NCI-H2227 (cell line): Measurements from ENCODE around the gene WDR33.
"Not testable (repeated sequence)": the region's sequence is repeated elsewhere in the genome, so short reads cannot be mapped to it uniquely, and the experiment has no call there.

ENCODE experiments used
- DNase-seq: peaks from one replicate; lab custom pipeline; 2025; ENCODE audit not compliant: unreplicated experiment; lab: John Stamatoyannopoulos, UW

WDR33 gene

DNA sequence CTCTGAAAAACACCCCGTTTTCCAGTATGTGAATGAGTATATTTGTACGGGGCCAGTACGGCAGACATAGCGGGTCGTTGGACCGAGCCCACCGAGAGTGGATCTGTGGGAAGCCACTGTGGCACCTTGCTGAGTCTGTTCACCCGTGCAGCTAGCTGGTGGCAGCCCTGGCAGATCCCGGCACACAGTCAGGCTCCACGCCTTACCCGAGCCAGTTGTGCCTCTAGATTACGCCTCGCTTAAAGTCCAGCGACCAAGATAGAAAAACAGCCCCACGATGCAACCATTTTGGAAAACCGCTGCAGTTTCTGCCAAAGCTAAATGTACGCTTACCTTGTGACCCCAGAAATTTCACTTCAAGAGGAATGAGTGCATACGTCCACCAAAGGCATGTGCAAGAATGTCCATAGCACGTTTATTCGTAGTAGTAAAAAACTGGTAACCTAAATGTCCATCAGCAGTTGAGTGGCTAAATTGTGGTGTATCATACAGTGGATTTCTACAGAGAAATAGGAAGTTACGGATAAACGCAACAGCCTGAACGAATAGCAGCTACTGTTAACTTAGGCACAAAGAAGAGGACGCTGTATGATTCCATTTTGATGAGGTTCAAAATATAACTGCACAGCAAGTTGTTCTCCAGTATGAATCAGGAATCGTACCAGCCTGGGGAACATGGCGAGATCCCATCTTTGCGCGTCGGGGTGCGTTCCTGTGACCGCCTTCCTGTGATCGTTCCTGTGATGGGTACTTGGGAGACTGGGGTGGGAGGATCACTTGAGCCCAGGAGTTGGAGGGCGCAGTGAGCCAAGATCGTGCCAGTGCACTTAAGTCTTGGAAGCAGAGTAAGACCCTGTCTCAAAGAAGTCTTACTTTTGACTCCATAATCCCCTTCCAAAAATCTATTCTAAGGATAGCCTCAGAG, 688 bp upstream of the WDR33 start:
- peak; percentile 80 for DNase-seq

DNA sequence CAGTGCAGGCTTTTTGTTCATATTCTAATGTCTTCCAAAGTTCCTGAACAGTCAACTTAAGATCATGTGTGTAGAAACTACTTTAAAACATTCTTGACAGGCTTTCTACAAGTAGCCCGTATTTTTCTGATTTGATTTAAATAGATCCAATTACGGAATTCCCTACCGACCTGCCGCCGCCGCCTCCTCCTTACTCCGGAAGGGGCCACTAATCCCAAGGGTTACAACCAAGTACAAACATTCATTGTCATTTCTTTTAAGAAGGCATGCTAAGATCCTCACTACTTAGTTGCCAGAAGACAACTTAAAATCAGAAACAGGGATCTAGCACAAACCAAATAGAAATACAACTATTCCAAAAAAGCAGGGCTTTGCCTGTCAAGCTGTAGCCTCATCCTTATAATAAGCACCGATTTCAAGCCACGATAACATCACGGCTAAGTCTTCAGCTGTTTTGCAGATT, 784 bp downstream of the WDR33 start:
- no peak for DNase-seq

DNA sequence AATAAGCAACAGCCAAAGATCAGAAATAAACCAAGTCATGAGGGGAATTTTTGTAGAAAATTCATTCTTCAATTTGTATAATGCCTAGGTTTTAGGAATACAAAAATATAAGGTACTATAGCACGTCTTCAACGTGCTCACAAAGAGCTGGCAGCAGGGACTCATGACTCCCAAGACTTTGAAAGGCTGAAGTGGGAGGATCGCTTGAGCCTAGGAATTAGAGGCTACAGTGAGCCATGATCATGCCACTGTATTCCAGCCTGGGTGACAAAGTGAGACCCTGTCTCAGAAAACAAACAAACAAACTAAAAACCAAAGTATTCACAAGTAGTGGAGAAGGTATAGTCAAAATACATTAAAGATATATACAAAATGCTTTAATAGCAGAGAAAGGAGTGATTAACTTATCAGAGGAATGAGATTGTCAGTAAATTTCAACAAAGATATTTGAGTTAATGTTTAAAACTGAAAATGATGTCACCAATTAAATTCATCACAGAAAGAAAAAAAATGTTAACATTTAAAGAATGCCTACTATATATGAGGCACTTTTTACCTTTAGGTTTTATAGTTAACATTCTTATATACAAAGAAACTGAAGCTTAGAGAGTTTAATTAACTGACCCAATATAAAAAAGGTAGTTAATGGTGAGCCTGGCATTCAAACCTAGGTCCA, 3.2 kb downstream of the WDR33 start:
- DNase-seq, result no peak

DNA sequence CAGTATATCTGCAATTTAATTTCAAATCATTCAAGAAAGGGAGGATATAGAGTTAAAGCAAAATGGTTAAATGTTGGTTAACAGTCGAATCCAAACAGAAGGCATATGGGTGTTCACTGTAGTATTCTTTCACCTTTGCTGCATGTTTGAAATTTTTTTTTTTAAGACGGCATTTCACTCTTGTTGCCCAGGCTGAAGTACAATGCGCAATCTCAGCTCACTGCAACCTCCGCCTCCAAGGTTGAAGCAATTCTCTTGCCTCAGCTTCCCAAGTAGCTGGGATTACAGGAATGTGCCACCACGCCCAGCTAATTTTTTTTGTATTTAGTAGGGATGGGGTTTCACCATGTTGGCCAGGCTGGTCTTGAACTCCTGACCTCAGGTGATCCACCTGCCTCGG, 4.1 kb downstream of the WDR33 start:
- DNase-seq, result not testable (repeated sequence)

DNA sequence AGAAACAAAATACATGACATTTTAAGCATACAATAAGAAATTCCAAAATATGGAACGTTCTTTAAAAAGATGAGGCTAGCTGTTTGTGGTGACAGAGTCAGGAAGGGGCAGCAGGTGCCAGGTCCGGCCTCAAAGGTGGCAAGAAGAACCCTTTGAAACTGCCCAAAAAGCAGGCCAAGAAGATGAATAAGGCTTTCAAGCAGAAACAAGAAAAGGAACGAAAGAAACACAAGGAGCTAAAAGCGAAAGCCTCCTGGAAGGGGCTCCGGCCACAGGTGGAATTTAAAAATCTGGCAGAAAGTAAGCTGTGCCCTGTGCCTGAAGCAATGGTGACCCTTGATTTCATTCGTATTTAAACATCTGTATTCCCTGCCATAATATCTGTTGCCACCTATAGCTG, 5.5 kb downstream of the WDR33 start:
- no peak for DNase-seq

DNA sequence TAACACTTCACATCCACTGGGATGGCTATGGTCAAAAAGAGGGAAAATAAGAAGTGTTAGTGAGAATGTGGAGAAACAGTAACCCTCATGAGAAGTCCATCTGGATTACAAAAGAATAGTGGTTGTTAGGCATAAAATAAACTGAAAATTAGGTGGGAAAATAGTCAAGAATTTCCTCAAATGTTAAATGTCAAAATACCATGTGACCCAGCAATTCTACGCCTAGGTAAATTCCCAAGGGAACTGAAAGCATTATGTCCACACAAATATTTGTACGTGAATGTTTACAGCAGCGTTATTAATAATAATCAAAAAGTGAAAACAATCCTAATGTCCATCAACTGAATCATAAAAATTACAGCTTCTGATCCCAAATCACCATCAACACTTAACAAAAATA, 11.0 kb downstream of the WDR33 start:
- no peak for DNase-seq

DNA sequence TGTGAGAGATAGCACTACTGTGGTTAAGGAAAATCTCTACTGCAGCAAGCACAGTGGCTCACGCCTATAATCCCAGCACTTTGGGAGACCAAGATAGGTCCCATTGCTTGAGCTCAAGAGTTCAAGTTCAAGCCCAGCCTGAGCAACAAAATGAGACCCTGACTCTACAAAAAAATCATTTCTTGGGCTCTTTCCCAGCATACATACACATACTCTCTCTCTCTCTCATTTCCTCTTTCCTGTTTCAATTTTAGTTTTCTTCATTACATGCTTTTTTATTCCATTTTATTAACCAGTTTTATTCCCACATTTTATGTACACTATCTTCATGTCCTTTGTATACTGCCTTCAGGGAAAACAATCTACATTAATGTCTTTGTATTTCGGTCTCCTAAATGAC, 14.6 kb downstream of the WDR33 start:
- no peak for DNase-seq

DNA sequence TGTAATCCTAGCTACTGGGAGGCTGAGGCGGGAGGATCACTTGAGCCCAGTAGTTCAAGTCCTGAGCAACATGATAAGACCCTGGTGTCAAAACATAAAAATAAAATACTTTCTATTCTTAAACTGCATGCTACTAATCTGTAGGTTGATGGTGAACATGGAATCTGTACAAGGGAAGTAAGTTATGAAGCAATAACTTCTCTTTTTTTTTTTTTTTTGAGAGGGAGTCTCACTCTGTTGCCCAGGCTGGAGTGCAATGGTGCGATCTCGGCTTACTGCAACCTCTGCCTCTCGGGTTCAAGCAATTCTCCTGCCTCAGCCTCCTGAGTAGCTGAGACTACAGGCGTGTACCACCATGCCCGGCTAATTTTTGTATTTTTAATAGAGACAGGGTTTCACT, 16.1 kb downstream of the WDR33 start:
- not testable (repeated sequence) for DNase-seq

DNA sequence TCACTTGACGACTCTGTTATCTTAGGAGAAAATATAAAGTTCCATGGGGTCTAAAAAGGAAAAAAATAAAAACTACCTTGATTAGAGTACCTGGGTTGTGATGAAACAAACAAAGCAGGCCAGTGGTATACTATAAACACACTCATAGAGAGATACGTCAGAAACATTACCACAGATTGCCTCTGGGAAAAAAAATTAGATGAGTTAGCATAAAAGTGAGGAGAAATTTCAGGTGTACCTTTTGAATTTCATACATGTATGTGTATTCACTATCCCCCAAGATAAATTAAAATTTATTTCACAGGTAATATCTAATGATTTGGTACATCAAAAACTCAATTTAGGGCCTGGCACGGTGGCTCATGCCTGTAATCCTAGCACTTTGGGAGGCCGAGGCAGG, 18.2 kb downstream of the WDR33 start:
- no peak for DNase-seq

DNA sequence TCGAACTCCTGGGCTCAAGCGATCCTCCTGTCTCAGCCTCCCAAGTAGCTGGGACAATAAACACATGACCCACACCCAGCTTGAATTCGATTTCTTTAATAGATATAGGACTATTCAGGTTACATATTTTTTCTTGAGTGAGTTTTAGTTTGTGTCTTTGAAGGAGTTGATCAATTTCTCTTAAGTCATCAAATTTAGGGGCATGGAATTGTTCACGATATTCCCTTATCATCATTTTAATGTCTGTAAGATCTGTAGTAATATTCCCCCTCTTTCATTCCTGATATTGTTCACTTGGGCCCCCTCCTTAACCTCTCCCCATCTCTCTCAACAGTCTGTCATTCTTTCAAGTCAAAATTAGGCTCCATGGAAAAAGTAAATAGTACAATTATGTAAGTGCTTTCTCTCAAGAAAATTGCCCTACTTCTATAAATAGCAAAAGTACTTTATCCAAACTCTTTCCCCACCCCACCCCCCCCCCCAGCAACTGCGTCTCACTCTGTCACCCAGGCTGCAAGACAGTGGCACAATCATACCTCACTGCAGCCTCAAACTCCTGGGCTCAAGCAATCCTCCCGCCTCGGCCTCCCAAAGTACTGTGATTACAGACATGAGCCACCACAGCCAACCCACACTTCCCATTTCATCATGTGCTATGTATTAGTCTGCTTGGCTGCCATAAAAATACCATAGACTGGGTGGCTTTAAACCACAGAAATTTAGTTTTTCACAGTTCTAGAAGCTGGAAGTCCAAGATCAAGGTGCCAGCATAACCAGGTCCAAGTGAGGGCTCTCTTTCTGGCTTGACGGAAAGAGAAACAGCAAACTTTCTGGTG, 20.1 kb downstream of the WDR33 start:
- DNase-seq, result peak; percentile 21

DNA sequence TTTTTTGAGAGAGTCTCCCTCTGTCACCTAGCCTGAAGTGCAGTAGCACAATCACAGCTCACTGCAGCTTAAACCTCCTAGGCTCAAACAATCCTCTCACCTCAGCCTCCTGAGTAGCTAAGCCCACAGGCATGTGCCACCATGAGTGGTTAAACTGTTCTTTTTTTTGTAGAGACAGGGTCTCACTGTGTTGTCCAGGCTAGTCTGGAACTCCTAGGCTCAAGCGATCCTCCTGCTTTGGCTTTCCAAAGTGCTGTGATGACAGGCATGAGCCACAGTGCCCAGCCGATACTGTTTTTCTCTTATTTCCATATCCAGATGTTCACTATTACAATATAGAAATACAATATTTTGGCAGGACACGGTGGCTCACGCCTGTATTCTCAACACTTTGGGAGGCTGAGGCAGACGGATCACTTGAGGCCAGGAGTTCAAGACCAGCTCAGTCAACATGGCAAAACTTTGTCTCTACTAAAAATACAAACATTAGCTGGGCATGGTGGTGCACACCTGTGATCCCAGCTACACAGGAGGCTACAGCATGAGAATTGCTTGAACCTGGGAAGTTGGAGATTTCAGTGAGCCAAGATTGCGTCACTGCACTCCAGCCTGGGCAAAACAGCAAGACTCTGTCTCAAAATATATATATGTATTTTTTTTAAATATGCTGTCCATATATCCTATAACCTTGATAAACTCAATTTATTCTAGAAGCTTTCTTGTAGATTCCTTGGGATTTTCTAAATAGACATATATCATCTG, 24.7 kb downstream of the WDR33 start:
- DNase-seq, result no peak

DNA sequence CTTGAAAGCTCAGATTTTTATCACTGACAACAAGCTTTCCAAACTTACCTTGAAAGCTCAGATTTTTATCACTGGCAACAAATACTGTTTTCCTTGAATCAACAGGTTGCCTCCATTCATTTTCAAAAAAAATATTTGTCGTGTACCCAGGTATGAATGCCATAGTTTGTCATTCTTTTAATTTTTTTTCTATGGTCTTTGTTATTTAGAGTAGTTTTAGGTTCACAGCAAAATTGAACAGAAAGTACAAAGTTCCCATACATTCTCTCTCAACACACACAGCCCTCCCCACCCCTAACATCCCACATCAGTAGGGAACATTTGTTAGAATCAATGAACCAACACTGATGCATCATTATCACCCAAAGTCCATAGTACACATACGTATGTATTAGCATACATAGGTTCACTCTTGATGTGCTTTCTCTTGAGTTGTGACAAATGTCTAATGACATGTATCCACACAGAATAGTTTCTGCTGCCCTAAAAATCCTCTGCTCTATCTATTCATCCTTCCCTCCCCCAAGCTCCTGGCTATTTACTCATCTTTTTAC, 25.9 kb downstream of the WDR33 start:
- no peak for DNase-seq

DNA sequence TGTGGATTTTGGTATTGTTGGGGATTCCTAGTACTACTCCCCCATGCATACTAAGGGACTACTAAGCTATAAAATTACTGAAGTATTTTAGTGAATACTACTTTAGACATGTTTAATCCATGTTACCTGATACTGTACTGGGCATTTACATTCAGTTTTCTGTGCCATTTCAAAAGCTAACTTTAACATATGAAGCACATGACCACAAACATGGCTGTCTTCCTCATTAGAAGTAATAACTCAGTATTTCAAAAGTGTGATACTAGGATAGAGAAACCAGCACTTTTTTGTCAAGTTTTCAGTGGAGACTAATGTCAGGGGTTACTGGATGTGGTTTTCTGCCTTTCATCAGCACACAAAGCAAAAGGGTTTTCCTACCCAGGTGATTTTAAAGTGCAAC, 27.9 kb downstream of the WDR33 start:
- DNase-seq, result no peak

DNA sequence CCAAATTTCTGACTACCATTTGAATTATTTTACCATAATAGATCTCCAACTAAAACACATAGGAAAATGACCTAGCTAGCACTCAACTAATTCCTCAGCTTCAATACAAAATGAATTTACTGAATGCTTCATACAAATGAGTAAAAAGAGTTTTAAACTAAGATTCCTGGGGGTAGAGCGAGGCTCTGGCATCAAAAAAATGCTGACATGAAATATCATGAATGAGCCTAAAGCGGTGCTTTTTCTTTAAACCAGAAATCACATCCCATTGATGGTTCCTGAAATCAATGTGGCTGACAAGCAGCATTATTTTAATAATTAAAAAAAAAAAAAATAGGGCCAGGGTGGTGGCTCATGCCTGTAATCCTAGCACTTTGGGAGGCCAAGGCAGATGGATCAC, 32.1 kb downstream of the WDR33 start:
- DNase-seq, result no peak

DNA sequence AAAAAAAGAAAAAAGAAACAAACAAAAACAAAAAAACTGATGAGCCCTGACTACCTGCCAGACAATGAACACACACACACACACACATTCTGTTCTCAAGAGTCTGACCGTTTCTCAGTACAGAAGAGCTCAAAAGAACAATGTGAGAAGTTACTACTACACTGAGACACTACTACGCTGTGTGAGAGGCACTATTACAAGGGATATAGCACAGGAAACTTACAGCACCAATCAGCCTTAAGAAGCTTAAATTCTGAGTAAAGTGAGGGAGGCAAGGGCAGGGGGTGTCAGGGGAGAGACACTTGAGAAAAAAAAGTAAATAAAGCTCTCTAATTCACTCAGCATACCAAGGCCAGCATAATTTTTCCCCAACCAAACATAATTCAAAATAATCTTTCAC, 32.5 kb downstream of the WDR33 start:
- DNase-seq, result no peak

DNA sequence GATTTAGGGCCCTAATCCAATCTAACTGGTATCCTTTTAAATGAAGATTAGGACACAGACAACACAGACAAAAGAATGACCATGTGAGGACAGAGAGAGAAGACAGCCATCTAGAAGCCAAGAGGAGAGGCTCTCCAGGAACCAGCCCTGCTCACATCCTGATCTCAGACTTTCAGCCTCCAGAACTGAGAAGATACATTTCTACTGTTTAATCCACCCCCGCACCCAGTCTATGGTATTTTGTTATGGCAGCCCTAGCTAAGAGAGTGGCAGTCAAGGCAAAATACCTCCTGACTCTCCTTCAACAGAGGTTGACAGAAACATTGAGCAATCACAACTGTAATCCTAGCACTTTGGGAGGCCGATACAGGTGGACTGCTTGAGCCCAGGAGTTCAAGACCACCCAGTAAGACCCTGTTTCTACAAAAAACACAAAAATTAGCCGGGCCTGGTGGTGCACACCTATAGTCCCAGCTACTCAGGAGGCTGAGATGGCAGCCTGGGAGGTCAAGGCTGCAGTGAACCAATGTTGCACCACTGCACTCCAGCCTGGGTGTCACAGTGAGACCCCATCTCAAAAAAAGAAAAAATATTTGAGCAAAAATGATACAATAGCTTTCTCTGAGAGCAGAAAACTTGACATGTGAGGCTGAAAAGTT, 34.7 kb downstream of the WDR33 start:
- DNase-seq, result no peak

DNA sequence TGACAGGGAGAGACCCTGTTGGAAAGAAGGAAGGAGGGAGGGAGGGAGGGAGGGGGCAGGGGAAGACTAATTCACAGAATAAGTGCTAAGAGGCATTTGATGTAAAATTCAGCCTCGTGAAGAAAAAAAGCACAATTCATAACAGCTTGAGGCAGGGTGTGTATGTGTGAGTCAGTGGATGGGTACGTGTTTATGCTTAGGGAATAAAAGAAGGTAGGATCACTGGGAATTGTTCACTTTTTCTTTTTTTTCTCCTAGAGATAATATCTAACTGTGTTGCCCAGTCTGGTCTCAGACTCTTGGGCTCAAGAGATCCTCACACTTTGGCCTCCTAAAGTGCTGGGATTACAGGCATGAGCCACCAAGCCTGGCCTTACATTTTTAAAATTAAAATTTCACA, 39.2 kb downstream of the WDR33 start:
- no peak for DNase-seq

DNA sequence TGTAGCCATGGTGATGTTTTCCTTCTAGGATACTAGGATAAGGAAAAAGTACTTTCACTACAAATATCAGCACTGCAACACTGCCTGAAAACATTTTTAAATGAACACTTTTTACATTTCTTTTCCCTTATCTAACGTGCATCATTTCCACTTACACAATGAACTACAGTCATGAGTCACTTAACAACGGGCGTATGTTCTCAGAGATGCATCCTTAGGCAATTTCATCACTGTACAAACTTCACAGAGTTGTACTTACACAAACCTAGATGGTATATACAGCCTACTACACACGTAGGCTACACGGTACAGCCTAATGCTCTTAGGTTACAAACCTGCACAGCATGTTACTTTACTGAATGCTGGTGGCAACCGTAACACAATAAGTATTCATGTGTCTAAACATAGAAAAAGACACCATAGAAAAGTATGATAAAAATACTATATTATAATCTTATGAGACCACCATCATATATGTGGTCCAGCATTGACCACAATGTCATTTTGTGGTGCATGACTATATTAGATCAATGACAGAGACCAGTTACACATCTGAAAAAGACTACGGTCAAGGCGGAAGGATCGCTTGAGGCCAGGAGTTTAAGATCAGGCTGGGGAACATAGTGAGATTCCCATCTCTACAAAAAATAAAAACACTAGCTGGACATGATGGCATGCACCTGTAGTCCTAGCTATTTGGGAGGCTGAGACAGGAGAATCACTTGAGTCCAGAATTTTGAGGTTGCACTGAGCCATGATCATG, 39.8 kb downstream of the WDR33 start:
- no peak for DNase-seq

DNA sequence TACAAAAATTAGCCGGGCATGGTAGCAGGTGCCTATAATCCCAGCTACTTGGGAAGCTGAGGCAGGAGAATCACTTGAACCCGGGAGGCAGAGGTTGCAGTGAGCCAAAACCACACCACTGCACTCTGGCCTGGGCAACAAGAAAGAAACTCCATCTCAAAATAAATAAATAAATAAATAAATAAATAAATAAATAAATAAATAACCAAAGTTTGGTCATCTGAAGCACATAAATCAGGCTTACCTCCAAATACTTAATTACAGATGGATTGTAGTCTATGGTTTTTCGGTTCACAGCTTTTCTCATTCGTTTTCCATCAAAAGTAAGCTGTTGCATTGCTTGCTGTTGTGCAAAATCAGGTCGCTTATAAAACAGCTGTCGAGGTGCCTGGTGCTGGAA, 40.4 kb downstream of the WDR33 start:
- not testable (repeated sequence) for DNase-seq
